OCI-LY3 (cell line): ENCODE data around the gene EPYC.
A peak's percentile ranks its signal among the peaks of the same experiment; 100 is the strongest.

ENCODE experiments used
- H2AFZ ChIP-seq: fragments of 200-600, 300-600 bp; shearing (Covaris generic); 2 replicates; pipeline ENCODE4 v1.6.0; 2014; ENCODE audit warnings: antibody characterized with exemption, low read depth, low read length
- H3K27ac ChIP-seq: fragments of 200-600, 300-600 bp; sonication (generic); 2 replicates; pipeline ENCODE4 v1.5.1; 2014; ENCODE audit warnings: mild to moderate bottlenecking, low read length, moderate library complexity, mixed read lengths
- H3K27me3 ChIP-seq: fragments of 200-600, 300-600 bp; sonication (generic); 2 replicates; pipeline ENCODE4 v1.6.1; 2014; ENCODE audit warnings: low read depth, low read length, mixed read lengths
- H3K36me3 ChIP-seq: fragments of 200-600, 300-600 bp; sonication (generic); replicated peaks from 2 replicates; pipeline ENCODE3; 2014; ENCODE audit warnings: low read depth, low read length, mixed read lengths
- H3K4me1 ChIP-seq: fragments of 300-600, 200-600 bp; sonication (generic); 2 replicates; pipeline ENCODE4 v1.6.1; 2014; ENCODE audit warnings: low read length, mixed read lengths
- H3K4me2 ChIP-seq: fragments of 200-600, 300-600 bp; sonication (generic); 2 replicates; pipeline ENCODE4 v1.6.1; 2014; ENCODE audit warnings: low read length, mixed read lengths
- H3K4me3 ChIP-seq: fragments of 300-600, 200-600 bp; sonication (generic); 2 replicates; pipeline ENCODE4 v1.5.1; 2014; ENCODE audit warnings: antibody characterized with exemption, mild to moderate bottlenecking, low read length, moderate library complexity
- H3K79me2 ChIP-seq: fragments of 300-600, 200-600 bp; shearing (Covaris generic); 2 replicates; pipeline ENCODE4 v1.6.1; 2014; ENCODE audit warnings: mild to moderate bottlenecking, low read length, mixed read lengths
- H3K9ac ChIP-seq: fragments of 300-600, 200-600 bp; shearing (Covaris generic); 2 replicates; pipeline ENCODE4 v1.6.0; 2014; ENCODE audit warnings: mild to moderate bottlenecking, low read length, moderate library complexity
- H3K9me3 ChIP-seq: fragments of 200-600, 300-600 bp; shearing (Covaris generic); 2 replicates; pipeline ENCODE4 v1.6.1; 2014; ENCODE audit warnings: low read length, mixed read lengths; ENCODE audit not compliant: insufficient read depth
- H4K20me1 ChIP-seq: fragments of 200-600, 300-600 bp; sonication (generic); 2 replicates; pipeline ENCODE4 v1.6.1; 2016; ENCODE audit warnings: low read length, mixed read lengths; ENCODE audit not compliant: insufficient read depth
- EZH2phosphoT487 ChIP-seq: fragments of 200-600 bp; shearing (Covaris generic); IDR thresholded peaks from 2 replicates; pipeline ENCODE4 v1.6.1; 2018; ENCODE audit warnings: antibody characterized with exemption, mixed run types, low read depth
- TF ChIP-seq, protein P1 (sequence below): fragments of 200-600, 300-600 bp; sonication (generic); IDR thresholded peaks from 2 replicates; pipeline ENCODE4 v1.5.1; 2014; ENCODE audit warnings: antibody characterized with exemption, low read length, low read depth

EPYC gene

DNA sequence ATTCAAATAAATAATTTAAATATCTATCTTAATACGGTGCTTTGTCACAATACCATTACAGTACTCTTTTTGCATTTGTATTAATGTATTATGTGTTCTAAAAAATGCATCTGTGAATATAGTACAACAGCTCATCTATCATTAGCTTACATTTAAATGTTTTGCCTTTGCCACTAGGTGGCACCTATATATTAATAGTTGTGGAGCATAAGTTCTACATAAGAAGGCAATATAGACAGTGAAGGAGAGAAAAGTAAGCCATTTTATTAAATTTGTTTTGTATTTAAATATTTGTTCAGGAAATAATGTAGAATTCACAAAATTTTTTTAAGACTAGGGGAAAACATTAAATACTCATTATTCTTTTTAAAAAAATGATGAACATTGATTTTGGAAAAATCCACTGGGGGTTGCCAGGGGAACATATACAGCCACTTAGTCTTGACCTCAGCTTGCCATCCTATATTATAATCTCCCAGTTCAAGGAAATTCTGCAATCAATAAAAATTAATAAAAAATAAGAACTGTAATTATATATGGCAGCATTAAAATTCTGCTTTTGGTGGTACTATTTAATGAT is 59.6 kb downstream of the EPYC start:
- Histone ChIP-seq H2AFZ (no peak overlapping the region), H3K9ac (no peak overlapping the region), H3K36me3 (no peaks in the 10 kb centered on the region), H3K4me1 (no peaks in the 10 kb centered on the region), H3K27me3 (no peaks in the 10 kb centered on the region), H3K4me3 (no peak overlapping the region), H3K9me3 (no peaks in the 10 kb centered on the region), H3K27ac (no peak overlapping the region), H4K20me1 (no peaks in the 10 kb centered on the region), H3K4me2 (no peak overlapping the region), H3K79me2 (no peaks in the 10 kb centered on the region)
- TF ChIP-seq EZH2phosphoT487: no peak
- TF ChIP-seq, protein P1, sequence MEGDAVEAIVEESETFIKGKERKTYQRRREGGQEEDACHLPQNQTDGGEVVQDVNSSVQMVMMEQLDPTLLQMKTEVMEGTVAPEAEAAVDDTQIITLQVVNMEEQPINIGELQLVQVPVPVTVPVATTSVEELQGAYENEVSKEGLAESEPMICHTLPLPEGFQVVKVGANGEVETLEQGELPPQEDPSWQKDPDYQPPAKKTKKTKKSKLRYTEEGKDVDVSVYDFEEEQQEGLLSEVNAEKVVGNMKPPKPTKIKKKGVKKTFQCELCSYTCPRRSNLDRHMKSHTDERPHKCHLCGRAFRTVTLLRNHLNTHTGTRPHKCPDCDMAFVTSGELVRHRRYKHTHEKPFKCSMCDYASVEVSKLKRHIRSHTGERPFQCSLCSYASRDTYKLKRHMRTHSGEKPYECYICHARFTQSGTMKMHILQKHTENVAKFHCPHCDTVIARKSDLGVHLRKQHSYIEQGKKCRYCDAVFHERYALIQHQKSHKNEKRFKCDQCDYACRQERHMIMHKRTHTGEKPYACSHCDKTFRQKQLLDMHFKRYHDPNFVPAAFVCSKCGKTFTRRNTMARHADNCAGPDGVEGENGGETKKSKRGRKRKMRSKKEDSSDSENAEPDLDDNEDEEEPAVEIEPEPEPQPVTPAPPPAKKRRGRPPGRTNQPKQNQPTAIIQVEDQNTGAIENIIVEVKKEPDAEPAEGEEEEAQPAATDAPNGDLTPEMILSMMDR: peak; percentile 76

DNA sequence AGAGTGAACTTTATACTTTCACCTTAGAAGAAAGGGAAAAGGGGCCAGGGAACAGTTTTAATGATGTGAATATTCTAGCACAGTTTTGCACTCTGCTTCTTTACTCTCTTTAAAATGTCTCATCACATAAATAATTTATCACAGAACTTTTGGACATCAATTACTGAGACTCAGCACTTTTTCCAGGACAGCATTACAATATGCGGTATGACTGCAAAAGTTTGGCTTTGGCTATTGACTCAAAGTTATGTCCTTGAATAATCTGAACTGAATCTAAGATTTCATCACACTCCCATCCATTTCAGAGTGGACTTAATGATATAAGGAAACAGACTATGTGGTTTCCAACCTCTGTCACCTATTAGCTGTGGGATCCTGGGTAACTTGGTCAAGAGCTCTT is 61.5 kb downstream of the EPYC start:
- Histone ChIP-seq H3K36me3 (no peaks in the 10 kb centered on the region), H3K9ac (no peak overlapping the region), H3K27me3 (no peaks in the 10 kb centered on the region), H3K4me3 (no peak overlapping the region), H2AFZ (no peak overlapping the region), H3K27ac (no peak overlapping the region), H3K79me2 (no peaks in the 10 kb centered on the region), H3K9me3 (no peaks in the 10 kb centered on the region), H3K4me1 (no peaks in the 10 kb centered on the region), H4K20me1 (no peaks in the 10 kb centered on the region), H3K4me2 (no peak overlapping the region)
- TF ChIP-seq, protein P1: no peak
- TF ChIP-seq EZH2phosphoT487: no peak

DNA sequence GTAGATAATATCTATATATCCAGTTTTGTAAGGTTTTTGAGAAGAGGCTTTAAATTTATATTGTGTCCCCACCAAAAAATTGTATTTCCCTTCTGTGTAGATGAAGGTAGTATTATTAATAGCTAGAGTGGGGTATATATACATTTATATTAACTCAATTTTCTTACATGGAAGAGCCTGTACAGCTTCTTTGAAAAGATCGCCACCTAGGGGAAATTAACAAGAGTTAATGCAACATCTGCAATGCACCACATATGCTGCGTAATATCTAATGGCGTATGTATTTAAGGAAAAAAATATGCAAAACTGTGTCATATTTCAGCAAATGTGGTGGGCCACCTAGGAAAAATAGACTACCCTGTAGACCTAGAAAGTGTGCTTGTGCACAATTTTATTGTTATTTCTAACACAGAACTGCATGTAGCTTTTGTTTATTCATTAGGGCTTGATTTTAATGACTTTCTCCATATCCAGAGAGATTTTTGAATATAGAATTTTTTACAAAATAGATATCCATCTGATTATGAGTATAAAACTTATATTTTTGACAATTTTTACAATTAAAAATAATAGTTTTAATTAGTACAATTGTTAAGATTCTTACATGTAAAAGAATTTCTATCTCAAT is 63.8 kb downstream of the EPYC start:
- H3K4me3 ChIP-seq: no peak overlapping the region
- H3K9me3 ChIP-seq: no peaks in the 10 kb centered on the region
- H3K4me2 ChIP-seq: peak overlapping the region; percentile 55
- H2AFZ ChIP-seq: no peak overlapping the region
- H3K36me3 ChIP-seq: no peaks in the 10 kb centered on the region
- no peak overlapping the region for H3K9ac ChIP-seq
- H3K27ac ChIP-seq: no peak overlapping the region
- H4K20me1 ChIP-seq: no peaks in the 10 kb centered on the region
- no peaks in the 10 kb centered on the region for H3K4me1 ChIP-seq
- no peak for TF ChIP-seq EZH2phosphoT487
- TF ChIP-seq, protein P1: peak; percentile 79
- no peaks in the 10 kb centered on the region for H3K27me3 ChIP-seq
- H3K79me2 ChIP-seq: no peaks in the 10 kb centered on the region

DNA sequence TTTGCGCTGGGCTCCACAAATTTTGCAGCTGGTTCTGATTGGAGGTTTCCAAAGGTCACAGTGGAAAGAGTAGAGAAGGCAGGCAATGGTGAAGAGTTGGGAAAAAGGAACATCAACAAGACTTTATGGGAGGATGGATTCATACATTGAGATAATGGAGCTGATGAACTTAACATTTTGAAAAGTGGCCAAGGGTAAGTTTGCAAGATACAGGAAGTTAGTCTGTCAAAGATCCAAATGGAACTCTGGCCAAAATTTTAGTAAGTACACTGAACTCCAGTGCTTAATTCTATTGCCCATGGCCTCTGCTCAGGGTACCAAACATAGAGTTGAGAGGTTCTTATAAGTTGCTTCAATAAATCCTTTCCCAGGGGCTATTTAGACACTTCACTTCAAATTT is 65.4 kb downstream of the EPYC start:
- no peak overlapping the region for H3K4me2 ChIP-seq

More for the DNA sequence above, 65.4 kb downstream of the EPYC start:
- Histone ChIP-seq H3K27me3 (no peaks in the 10 kb centered on the region), H3K27ac (no peak overlapping the region), H3K79me2 (no peaks in the 10 kb centered on the region), H3K36me3 (no peaks in the 10 kb centered on the region), H3K9me3 (no peaks in the 10 kb centered on the region), H3K9ac (no peak overlapping the region), H2AFZ (no peak overlapping the region), H3K4me1 (no peaks in the 10 kb centered on the region), H3K4me3 (no peak overlapping the region), H4K20me1 (no peaks in the 10 kb centered on the region)
- TF ChIP-seq, protein P1: no peak
- no peak for TF ChIP-seq EZH2phosphoT487
